ENCODE results near the gene NRM.
"Not testable (repeated sequence)": the region's sequence is repeated elsewhere in the genome, so short reads cannot be mapped to it uniquely, and the experiment has no call there.

NRM gene

DNA sequence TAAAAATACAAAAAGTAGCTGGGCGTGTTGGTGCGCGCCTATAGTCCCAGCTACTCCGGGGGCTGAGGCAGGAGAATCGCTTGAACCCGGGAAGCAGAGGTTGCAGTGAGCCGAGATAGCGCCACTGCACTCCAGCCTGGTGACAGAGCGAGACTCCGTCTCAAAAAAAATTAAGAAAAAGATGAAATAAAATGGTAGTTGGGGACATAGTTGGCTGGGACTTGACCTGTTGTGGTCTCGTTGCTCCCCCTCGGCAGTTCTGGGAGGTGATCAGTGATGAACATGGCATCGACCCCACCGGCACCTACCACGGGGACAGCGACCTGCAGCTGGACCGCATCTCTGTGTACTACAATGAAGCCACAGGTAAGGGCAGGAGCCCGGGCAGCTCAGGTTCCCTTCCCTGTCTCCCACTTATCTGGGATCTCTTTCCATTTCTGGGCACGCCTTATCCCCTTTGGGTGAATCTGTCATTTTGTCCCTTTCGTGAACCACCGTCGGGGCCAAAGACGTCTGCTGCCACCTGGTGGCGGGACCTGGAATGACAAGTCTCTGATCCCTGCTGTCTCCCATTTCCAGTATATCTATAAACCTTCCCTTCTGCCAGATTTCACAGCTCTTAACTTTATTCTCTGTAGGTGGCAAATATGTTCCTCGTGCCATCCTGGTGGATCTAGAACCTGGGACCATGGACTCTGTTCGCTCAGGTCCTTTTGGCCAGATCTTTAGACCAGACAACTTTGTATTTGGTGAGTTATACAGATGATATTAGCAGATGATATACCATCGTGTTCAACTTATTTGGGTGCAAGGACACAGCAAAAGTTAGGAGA lies 31.7 kb upstream of the NRM start:
- peak overlapping the region; percentile 96 for H3K4me3 ChIP-seq (ENCODE audit: low read length)
- DNase-seq (ENCODE audit: low read depth): peak; percentile 77
- TF ChIP-seq, protein P1, sequence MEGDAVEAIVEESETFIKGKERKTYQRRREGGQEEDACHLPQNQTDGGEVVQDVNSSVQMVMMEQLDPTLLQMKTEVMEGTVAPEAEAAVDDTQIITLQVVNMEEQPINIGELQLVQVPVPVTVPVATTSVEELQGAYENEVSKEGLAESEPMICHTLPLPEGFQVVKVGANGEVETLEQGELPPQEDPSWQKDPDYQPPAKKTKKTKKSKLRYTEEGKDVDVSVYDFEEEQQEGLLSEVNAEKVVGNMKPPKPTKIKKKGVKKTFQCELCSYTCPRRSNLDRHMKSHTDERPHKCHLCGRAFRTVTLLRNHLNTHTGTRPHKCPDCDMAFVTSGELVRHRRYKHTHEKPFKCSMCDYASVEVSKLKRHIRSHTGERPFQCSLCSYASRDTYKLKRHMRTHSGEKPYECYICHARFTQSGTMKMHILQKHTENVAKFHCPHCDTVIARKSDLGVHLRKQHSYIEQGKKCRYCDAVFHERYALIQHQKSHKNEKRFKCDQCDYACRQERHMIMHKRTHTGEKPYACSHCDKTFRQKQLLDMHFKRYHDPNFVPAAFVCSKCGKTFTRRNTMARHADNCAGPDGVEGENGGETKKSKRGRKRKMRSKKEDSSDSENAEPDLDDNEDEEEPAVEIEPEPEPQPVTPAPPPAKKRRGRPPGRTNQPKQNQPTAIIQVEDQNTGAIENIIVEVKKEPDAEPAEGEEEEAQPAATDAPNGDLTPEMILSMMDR (conservative IDR thresholded peaks at IDR 0.05; ENCODE audit: low read length): peak; percentile 96

DNA sequence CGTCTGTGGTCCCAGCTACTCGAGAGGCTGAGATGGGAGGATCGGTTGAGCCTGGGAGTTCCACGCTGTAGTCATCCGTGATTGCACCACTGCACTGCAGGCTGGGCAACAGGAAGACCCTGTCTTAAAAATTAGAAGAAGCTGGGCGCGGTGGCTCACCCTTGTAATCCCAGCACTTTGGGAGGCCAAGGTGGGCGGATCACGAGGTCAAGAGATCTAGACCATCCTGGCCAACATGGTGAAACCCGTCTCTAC lies 31.2 kb upstream of the NRM start:
- peak; percentile 60 for DNase-seq (ENCODE audit: low read depth)
- H3K4me3 ChIP-seq (ENCODE audit: low read length): peak overlapping the region; percentile 96

DNA sequence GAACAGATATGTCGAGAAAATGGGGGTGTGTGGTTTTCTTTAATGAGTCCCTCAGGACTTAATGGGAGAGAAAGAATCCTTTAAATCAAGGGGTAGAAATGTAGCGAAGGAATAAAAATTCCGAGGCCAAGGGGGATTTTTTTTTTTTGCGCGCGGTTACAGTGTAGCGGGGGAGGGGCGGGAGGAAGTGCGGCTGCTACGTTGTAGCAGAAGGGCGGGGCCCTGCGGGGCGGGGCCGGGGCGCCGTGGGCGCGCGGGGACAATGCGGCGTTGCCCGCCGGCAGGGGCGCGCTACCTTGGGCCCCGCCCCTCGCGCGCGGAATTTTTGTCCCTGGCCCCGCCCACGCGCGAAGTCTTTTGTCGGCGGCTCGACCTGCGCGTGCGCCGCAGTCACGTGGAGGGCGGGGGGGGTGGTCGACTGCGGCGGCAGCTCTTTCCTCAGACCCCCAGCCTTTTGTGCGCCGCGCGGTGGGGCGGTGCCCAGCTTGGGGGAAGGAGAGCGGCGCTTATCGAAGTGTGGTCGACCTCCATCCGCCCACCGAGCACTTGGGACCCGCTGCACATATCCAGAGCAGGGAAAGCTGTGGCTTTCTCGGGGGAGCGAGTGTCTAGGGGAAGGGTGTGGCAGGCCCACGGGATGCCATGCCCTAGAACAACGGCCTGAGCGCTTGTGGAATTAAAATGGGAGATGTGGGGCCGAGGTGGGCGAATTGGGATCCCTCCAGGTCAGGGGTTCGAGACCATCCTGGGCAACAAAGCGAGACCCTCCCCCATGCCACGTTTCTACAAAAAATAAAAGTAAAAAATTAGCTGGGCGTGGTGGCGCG lies 30.6 kb upstream of the NRM start:
- peak overlapping the region; percentile 96 for H3K4me3 ChIP-seq (ENCODE audit: low read length)
- peak; percentile 89 for DNase-seq (ENCODE audit: low read depth)
- TF ChIP-seq, protein P1 (conservative IDR thresholded peaks at IDR 0.05; ENCODE audit: low read length): no peak; the same call in 1 of the 2 replicates

DNA sequence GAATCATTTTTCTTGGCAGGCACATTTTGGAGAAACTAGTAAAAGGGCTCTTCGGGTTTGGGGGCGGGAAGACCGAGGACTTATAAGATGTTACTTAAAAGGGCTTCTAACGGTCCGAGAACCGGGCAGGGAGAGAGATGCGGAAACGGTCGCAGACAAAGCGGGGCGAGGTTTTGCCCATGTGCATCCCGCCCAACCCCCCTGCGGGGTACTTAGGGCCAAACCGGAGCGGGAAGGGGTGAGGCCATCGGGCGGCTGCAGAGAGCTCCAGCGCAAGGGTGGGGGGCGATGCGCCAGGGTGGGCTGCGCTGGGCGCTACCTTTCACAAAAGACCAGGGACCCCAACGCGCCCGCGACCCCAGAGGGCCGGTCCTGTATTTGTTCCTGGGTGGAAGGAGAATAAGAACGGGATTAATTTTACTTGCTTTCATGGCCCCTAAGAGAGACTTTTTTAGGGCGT lies 30.0 kb upstream of the NRM start:
- peak overlapping the region; percentile 93 for H3K4me3 ChIP-seq (ENCODE audit: low read length)
- peak; percentile 44 for DNase-seq (ENCODE audit: low read depth)
- TF ChIP-seq, protein P1 (conservative IDR thresholded peaks at IDR 0.05; ENCODE audit: low read length): no peak

DNA sequence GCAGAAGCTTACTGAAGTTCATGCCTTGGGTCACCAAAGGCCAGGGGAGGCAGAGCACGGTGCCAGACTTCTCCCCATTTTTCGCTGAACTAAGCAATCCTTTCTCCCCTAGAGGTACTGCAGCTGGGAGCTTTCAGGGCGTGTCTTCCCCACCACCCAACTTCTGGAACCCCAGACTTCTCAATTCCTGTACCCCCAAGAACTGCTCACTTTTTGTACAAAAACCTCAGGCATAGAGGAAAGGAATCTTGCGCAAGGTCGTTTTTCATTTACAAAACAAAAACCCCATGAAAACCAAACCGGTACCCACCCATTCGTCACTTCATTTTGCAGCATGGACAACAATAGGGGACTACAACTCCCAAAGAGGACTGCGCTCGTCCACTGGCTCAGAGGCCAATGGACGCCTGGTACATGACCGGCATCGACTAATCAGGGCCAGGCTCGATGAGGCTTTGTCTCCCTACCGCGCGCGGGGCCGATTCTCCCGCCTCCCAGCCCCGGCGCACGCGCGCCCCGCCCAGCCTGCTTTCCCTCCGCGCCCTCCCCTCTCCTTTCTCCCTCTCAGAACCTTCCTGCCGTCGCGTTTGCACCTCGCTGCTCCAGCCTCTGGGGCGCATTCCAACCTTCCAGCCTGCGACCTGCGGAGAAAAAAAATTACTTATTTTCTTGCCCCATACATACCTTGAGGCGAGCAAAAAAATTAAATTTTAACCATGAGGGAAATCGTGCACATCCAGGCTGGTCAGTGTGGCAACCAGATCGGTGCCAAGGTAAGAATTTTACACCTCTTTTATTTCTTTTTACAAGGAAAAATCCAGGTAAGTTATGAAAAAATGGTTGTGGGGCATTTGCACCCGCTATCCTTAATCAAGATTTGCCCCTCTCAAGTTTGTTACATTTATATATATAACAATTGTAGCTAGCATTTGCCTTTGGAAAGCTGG lies 29.3 kb upstream of the NRM start, which contains the start of gene TUBB:
Gene TUBB (plus strand): TSS at position 562 of the 947 bp plus-strand sequence. CDS start 155 bp downstream, at position 717.
- peak within 1 kb of the TSS; percentile 93 for H3K4me3 ChIP-seq (ENCODE audit: low read length)
- DNase-seq (ENCODE audit: low read depth): peak; percentile 97
- TF ChIP-seq, protein P1 (conservative IDR thresholded peaks at IDR 0.05; ENCODE audit: low read length): 0 out of 2 replicates have a peak, but pooled peaks have one; percentile 8

DNA sequence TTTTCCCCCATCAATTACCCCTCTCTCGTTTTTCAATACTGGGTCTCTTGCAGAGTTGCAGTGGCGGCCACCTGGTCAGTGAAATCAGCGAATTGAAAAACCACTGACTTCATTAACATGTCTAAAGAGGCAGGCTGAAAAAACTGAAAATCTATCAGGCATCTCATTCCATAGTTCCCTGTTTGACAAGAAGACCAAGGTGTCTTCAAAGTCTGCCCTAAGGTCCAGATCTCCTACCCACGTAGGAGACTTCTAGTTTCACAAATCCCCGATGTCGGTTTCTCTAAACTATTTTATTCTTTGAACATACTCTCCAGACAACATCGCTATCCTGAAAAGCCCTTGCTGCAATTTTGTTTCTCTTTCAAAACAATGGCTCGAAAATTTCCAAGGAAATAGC lies 28.6 kb upstream of the NRM start:
- DNase-seq (ENCODE audit: low read depth): no peak
- peak overlapping the region; percentile 71 for H3K4me3 ChIP-seq (ENCODE audit: low read length)
- TF ChIP-seq, protein P1 (conservative IDR thresholded peaks at IDR 0.05; ENCODE audit: low read length): no peak

DNA sequence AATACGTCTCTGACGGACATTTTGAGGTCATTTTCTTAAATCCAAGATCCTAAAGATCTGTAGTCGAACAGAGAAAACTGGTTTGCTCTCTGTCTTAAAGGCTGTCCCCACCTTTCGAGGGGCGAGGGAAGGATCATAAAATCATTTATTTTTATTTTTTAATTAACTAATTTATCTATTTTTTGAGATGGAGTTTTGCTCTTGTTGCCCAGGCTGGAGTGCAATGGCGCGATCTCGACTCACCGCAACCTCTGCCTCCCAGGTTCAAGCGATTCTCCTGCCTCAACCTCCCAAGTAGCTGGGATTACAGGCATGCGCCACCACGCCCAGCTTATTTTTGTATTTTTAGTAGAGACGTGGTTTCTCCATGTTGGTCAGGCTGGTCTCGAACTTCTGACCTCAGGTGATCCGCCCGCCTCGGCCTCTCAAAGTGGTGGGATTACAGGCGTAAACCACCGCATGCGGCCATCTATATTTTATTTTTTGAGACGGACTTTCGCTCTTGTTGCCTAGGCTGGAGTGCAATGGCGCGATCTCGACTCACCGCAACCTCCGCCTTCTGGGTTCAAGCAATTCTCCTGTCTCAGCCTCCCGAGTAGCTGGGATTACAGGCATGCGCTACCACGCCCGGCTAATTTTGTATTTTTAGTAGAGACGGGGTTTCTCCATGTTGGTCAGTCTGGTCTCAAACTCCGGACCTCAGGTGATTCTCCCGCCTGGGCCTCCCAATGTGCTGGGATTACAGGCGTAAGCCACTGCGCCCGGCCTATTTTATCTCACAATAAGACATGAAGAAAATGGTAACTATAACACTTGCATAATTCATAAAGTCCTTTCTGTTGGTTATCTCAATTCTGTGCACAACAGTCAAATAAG lies 27.3 kb upstream of the NRM start:
- H3K4me3 ChIP-seq (ENCODE audit: low read length): peak overlapping the region; percentile 59
- not testable (repeated sequence) for DNase-seq (ENCODE audit: low read depth)
